Measurements from ENCODE around the gene ARMC12.
"Not testable (repeated sequence)": the region's sequence is repeated elsewhere in the genome, so short reads cannot be mapped to it uniquely, and the experiment has no call there.

ARMC12 gene

GRCh38 chr6:35727231-35727934 lies 9.4 kb upstream of the ARMC12 start:
- Histone ChIP-seq H3K27ac (ENCODE audit: low read depth, low read length) (peak overlapping the region; percentile 98), H3K4me1 (ENCODE audit: control insufficient read depth, insufficient read depth, low read length, unreplicated experiment) (peaks cover 71% of the 10 kb centered on the region), H3K79me2 (ENCODE audit: control insufficient read depth, insufficient read depth, low read length, unreplicated experiment) (no peaks in the 10 kb centered on the region), H2AFZ (ENCODE audit: low read length, unreplicated experiment) (peak overlapping the region; percentile 9), H3K4me3 (ENCODE audit: low read depth, low read length) (peak overlapping the region; percentile 78), H3K36me3 (ENCODE audit: insufficient read depth, low read length) (no peaks in the 10 kb centered on the region), H3K27me3 (ENCODE audit: insufficient read depth, low read length) (no peaks in the 10 kb centered on the region)

DNA sequence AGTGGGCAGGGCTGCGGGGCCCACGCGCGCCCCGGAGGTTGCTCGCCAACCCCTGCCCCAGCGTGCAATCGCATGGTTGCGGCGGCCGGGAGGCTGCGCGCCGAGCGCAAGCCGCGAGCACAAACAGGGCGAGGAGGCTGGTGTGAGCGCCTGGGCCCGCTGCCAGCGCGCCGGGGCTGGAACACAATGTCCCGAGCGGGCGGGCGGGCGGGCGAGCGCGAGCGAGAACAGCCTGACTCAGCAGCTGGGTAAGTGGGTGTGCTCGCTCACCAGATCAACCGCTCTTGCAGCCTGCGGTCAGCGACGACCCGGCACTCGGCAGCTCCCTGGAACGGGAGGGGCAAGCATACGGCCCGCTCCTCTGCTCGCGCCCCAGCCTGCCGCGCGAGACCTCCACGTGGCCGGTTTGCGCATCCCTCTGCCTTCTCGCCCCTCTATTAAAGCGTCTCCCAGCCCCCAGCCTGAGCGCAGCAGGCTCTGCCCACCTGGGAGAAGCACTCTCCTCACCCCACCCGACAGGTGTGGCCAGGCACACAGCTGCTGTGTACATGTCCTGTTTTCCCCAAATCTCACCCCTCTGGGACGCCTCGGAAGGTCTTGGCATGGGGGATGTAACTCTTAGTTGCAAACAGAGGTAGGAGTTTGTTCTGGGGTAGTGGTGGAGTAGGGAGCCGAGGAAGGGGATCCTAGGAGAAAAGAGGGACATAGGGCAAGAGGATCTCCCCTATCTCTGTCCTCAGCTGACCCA lies 8.7 kb upstream of the ARMC12 start:
- H3K27me3 ChIP-seq (ENCODE audit: insufficient read depth, low read length), result no peaks in the 10 kb centered on the region
- peak overlapping the region; percentile 98 for H3K27ac ChIP-seq (ENCODE audit: low read depth, low read length)
- peak overlapping the region; percentile 78 for H3K4me3 ChIP-seq (ENCODE audit: low read depth, low read length)
- no peaks in the 10 kb centered on the region for H3K36me3 ChIP-seq (ENCODE audit: insufficient read depth, low read length)
- H3K79me2 ChIP-seq (ENCODE audit: control insufficient read depth, insufficient read depth, low read length, unreplicated experiment), result no peaks in the 10 kb centered on the region
- H2AFZ ChIP-seq (ENCODE audit: low read length, unreplicated experiment), result peak overlapping the region; percentile 9
- peaks cover 79% of the 10 kb centered on the region for H3K4me1 ChIP-seq (ENCODE audit: control insufficient read depth, insufficient read depth, low read length, unreplicated experiment)

- no peaks in the 10 kb centered on the region for H3K36me3 ChIP-seq (ENCODE audit: insufficient read depth, low read length)
- peak overlapping the region; percentile 72 for H3K4me3 ChIP-seq (ENCODE audit: low read depth, low read length)
- no peaks in the 10 kb centered on the region for H3K27me3 ChIP-seq (ENCODE audit: insufficient read depth, low read length)
- peaks cover 85% of the 10 kb centered on the region for H3K4me1 ChIP-seq (ENCODE audit: control insufficient read depth, insufficient read depth, low read length, unreplicated experiment)
- H3K27ac ChIP-seq (ENCODE audit: low read depth, low read length), result peak overlapping the region; percentile 98
- H2AFZ ChIP-seq (ENCODE audit: low read length, unreplicated experiment), result peak overlapping the region; percentile 26
- no peaks in the 10 kb centered on the region for H3K79me2 ChIP-seq (ENCODE audit: control insufficient read depth, insufficient read depth, low read length, unreplicated experiment)
These were observed 7.9 kb upstream of the ARMC12 start for GRCh38 chr6:35728683-35729678.

DNA sequence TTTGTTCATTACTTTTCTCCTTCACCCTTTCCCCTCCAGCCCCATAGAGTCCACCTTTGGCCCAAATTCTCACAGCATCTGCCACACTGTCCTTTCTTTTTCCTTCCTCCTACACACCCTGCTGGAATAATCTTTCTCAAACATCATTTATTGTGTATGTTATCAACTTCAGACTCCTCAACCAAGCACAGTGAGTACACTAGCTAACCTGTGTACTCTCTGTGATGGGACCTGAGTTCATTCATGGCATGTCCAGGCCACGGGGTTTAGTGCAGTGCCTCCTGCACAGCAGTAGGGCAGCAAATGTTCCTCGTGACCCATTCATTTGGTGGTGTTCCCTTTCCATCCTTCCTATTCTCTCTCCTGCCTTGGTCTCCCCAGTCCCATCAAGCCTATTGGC lies 7.1 kb upstream of the ARMC12 start:
- Histone ChIP-seq H3K27ac (ENCODE audit: low read depth, low read length) (peak overlapping the region; percentile 98), H2AFZ (ENCODE audit: low read length, unreplicated experiment) (peak overlapping the region; percentile 26), H3K4me3 (ENCODE audit: low read depth, low read length) (no peak overlapping the region), H3K27me3 (ENCODE audit: insufficient read depth, low read length) (no peaks in the 10 kb centered on the region), H3K4me1 (ENCODE audit: control insufficient read depth, insufficient read depth, low read length, unreplicated experiment) (peaks cover 77% of the 10 kb centered on the region), H3K36me3 (ENCODE audit: insufficient read depth, low read length) (no peaks in the 10 kb centered on the region), H3K79me2 (ENCODE audit: control insufficient read depth, insufficient read depth, low read length, unreplicated experiment) (no peaks in the 10 kb centered on the region)

- Histone ChIP-seq H2AFZ (ENCODE audit: low read length, unreplicated experiment) (no peak overlapping the region), H3K27me3 (ENCODE audit: insufficient read depth, low read length) (no peaks in the 10 kb centered on the region), H3K4me1 (ENCODE audit: control insufficient read depth, insufficient read depth, low read length, unreplicated experiment) (peaks cover 66% of the 10 kb centered on the region), H3K27ac (ENCODE audit: low read depth, low read length) (peak overlapping the region; percentile 98), H3K36me3 (ENCODE audit: insufficient read depth, low read length) (no peaks in the 10 kb centered on the region), H3K4me3 (ENCODE audit: low read depth, low read length) (peak overlapping the region; percentile 61), H3K79me2 (ENCODE audit: control insufficient read depth, insufficient read depth, low read length, unreplicated experiment) (no peaks in the 10 kb centered on the region)
These were observed 6.0 kb upstream of the ARMC12 start for GRCh38 chr6:35730745-35731413.

GRCh38 chr6:35731414-35731735 lies 5.5 kb upstream of the ARMC12 start:
- no peaks in the 10 kb centered on the region for H3K36me3 ChIP-seq (ENCODE audit: insufficient read depth, low read length)
- H2AFZ ChIP-seq (ENCODE audit: low read length, unreplicated experiment), result peak overlapping the region; percentile 84
- H3K27me3 ChIP-seq (ENCODE audit: insufficient read depth, low read length), result no peaks in the 10 kb centered on the region
- peak overlapping the region; percentile 98 for H3K27ac ChIP-seq (ENCODE audit: low read depth, low read length)
- peaks cover 61% of the 10 kb centered on the region for H3K4me1 ChIP-seq (ENCODE audit: control insufficient read depth, insufficient read depth, low read length, unreplicated experiment)
- H3K4me3 ChIP-seq (ENCODE audit: low read depth, low read length), result peak overlapping the region; percentile 81
- no peaks in the 10 kb centered on the region for H3K79me2 ChIP-seq (ENCODE audit: control insufficient read depth, insufficient read depth, low read length, unreplicated experiment)

DNA sequence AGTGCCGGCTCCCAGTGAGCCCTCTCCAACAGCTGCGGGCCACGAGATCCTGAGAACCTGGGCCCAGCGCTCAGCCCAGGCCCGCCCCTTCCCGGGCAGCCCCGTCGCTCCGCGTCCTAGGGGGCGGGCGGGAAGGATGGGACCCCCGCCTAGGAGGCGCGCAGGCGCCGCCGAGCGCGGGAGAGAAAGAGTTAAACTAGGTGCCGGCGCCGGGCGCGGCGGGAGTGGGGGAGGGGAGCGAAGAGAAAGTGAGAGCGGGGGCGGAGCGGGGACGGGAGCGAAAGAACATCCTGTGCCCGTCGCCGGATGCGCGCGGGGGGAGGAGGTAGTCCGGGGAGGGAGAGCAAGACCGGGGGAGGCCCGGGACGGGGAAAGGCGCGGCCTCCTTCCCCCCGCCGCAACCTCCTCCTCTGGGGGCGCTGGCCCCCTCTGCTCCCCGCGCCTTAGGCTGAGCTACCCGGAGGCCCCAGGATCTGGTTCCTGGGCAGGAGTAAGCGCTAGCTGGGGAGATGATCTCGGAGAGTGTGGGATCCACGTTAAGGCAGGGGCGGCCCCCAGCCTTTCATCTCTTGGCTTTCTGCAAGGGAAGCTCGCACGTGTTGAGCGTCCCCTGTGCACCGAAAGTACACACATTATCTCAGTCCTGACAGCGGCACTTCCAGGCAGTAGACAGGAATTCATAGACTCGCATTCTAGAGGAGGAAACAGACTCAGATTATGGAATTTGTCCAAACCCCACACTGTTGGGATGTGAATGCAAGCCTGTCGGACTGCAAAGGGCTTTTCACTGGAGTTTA lies 4.9 kb upstream of the ARMC12 start:
- Histone ChIP-seq H3K4me3 (ENCODE audit: low read depth, low read length) (peak overlapping the region; percentile 81), H3K79me2 (ENCODE audit: control insufficient read depth, insufficient read depth, low read length, unreplicated experiment) (no peaks in the 10 kb centered on the region), H3K27me3 (ENCODE audit: insufficient read depth, low read length) (no peaks in the 10 kb centered on the region), H2AFZ (ENCODE audit: low read length, unreplicated experiment) (peak overlapping the region; percentile 84), H3K4me1 (ENCODE audit: control insufficient read depth, insufficient read depth, low read length, unreplicated experiment) (peaks cover 55% of the 10 kb centered on the region), H3K36me3 (ENCODE audit: insufficient read depth, low read length) (no peaks in the 10 kb centered on the region), H3K27ac (ENCODE audit: low read depth, low read length) (peak overlapping the region; percentile 98)

- H3K27ac ChIP-seq (ENCODE audit: low read depth, low read length), result 0 out of 2 replicates have a peak overlapping the region, but pooled peaks have one; percentile 3
- no peak overlapping the region for H2AFZ ChIP-seq (ENCODE audit: low read length, unreplicated experiment)
- H3K27me3 ChIP-seq (ENCODE audit: insufficient read depth, low read length), result no peaks in the 10 kb centered on the region
- H3K36me3 ChIP-seq (ENCODE audit: insufficient read depth, low read length), result no peaks in the 10 kb centered on the region
- H3K4me3 ChIP-seq (ENCODE audit: low read depth, low read length), result no peak overlapping the region
- H3K79me2 ChIP-seq (ENCODE audit: control insufficient read depth, insufficient read depth, low read length, unreplicated experiment), result no peaks in the 10 kb centered on the region
- H3K4me1 ChIP-seq (ENCODE audit: control insufficient read depth, insufficient read depth, low read length, unreplicated experiment), result peaks cover 42% of the 10 kb centered on the region
These were observed 3.2 kb upstream of the ARMC12 start for GRCh38 chr6:35733633-35734032.

- not testable (repeated sequence) for H3K36me3 ChIP-seq (ENCODE audit: insufficient read depth, low read length); H3K27me3 ChIP-seq (ENCODE audit: insufficient read depth, low read length); H2AFZ ChIP-seq (ENCODE audit: low read length, unreplicated experiment); H3K79me2 ChIP-seq (ENCODE audit: control insufficient read depth, insufficient read depth, low read length, unreplicated experiment); H3K4me3 ChIP-seq (ENCODE audit: low read depth, low read length); H3K27ac ChIP-seq (ENCODE audit: low read depth, low read length)
- peaks cover 35% of the 10 kb centered on the region for H3K4me1 ChIP-seq (ENCODE audit: control insufficient read depth, insufficient read depth, low read length, unreplicated experiment)
These were observed 2.5 kb upstream of the ARMC12 start for GRCh38 chr6:35734319-35734718.

Measured in ACC112 (cell line).